Stimulated activated CD4-positive, alpha-beta T cell treated with anti-CD3 and anti-CD28 coated beads, Interleukin-1b, Interleukin-23, amount 100 ng/mL, for 48 hours (primary cell): ENCODE results near the gene LIMK2.
A peak's percentile ranks its signal among the peaks of the same experiment; 100 is the strongest.
"Not testable (repeated sequence)": the region's sequence is repeated elsewhere in the genome, so short reads cannot be mapped to it uniquely, and the experiment has no call there.

Experiments used
- DNase-seq: peaks from one replicate; pipeline ENCODE4 v3.0.0-alpha.2; 2020

The LIMK2 gene

GRCh38 chr22:31211862-31212730 is at the start of gene LIMK2:
Gene LIMK2, plus strand, starts transcription at chr22:31212298. Its CDS starts 111 bp downstream, at chr22:31212409.
- peak; percentile 96 for DNase-seq

- DNase-seq = no peak
These were observed 41.1 kb upstream of the LIMK2 start for GRCh38 chr22:31170971-31171370.

GRCh38 chr22:31171734-31172133 is 40.4 kb upstream of the LIMK2 start:
- DNase-seq = not testable (repeated sequence)

GRCh38 chr22:31173386-31174145 is 38.5 kb upstream of the LIMK2 start:
- no peak for DNase-seq

GRCh38 chr22:31176923-31177322 is 35.2 kb upstream of the LIMK2 start:
- DNase-seq = no peak

- no peak for DNase-seq
These were observed 34.5 kb upstream of the LIMK2 start for GRCh38 chr22:31177420-31178162.

GRCh38 chr22:31178859-31179258 is 33.2 kb upstream of the LIMK2 start:
- no peak for DNase-seq

GRCh38 chr22:31179345-31179744 is 32.8 kb upstream of the LIMK2 start:
- no peak for DNase-seq

GRCh38 chr22:31184015-31184414 is 28.1 kb upstream of the LIMK2 start:
- DNase-seq = no peak

GRCh38 chr22:31185056-31185455 is 27.0 kb upstream of the LIMK2 start:
- DNase-seq = no peak

- no peak for DNase-seq
These were observed 24.5 kb upstream of the LIMK2 start for GRCh38 chr22:31187627-31188026.

GRCh38 chr22:31192513-31192912 is 19.6 kb upstream of the LIMK2 start:
- no peak for DNase-seq

GRCh38 chr22:31193092-31193491 is 19.0 kb upstream of the LIMK2 start:
- DNase-seq = no peak

- DNase-seq = not testable (repeated sequence)
These were observed 17.4 kb upstream of the LIMK2 start for GRCh38 chr22:31194681-31195080.

GRCh38 chr22:31199187-31199586 is 12.9 kb upstream of the LIMK2 start:
- no peak for DNase-seq

- not testable (repeated sequence) for DNase-seq
These were observed 7.6 kb upstream of the LIMK2 start for GRCh38 chr22:31204352-31204984.

- not testable (repeated sequence) for DNase-seq
These were observed 7.0 kb upstream of the LIMK2 start for GRCh38 chr22:31205059-31205458.

GRCh38 chr22:31206460-31206859 is 5.6 kb upstream of the LIMK2 start:
- not testable (repeated sequence) for DNase-seq

- peak; percentile 60 for DNase-seq
These were observed 5.0 kb upstream of the LIMK2 start for GRCh38 chr22:31206896-31207687.

GRCh38 chr22:31210556-31211421 is 1.3 kb upstream of the LIMK2 start:
- no peak for DNase-seq

GRCh38 chr22:31211482-31211861 is 626 bp upstream of the LIMK2 start:
- no peak for DNase-seq
